ENCODE measurements around the gene RRP36.
"Not testable (repeated sequence)": the region's sequence is repeated elsewhere in the genome, so short reads cannot be mapped to it uniquely, and the experiment has no call there.

The RRP36 gene

GRCh38 chr6:43040542-43041257, 19.3 kb downstream of the RRP36 start:
- no peak for DNase-seq

- not testable (repeated sequence) for DNase-seq
These were observed 20.1 kb downstream of the RRP36 start for GRCh38 chr6:43041475-43041874.

DNA sequence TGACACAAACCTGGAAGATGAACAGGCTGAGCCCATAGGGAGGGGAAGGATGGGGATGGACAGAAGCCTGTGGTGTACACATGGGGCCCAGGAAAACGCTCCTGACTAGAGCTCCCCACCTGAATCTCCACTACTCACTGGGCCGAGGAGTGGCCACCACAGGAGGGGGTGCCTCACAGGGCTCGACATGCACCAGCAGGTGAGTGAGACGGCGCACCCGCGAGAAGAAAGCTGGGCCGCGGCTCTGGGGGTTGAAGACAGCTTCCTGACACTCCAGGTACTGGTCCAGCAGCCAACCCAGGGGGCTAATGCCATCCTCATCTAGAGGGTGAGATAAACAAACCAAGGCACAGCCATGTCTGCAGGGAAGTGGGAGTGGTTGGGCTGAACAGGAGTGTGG, 21.9 kb downstream of the RRP36 start:
- no peak for DNase-seq

- no peak for DNase-seq
These were observed 24.0 kb downstream of the RRP36 start for GRCh38 chr6:43045371-43045930.

- no peak for DNase-seq
These were observed 26.6 kb downstream of the RRP36 start for GRCh38 chr6:43047998-43048397.

- no peak for DNase-seq
These were observed 29.6 kb downstream of the RRP36 start for GRCh38 chr6:43050981-43051380.

GRCh38 chr6:43052225-43052841, 30.9 kb downstream of the RRP36 start:
- no peak for DNase-seq

- peak in 1 of 2 experiments; percentile 17 for DNase-seq
These were observed 31.6 kb downstream of the RRP36 start for GRCh38 chr6:43052842-43053544.

- peak; percentile 90 to 95 for DNase-seq
These were observed 32.3 kb downstream of the RRP36 start, which contains the start of gene CUL7 for GRCh38 chr6:43053545-43054205. Gene CUL7, minus strand, starts transcription at chr6:43053851. Its CDS starts 1,063 bp downstream, at chr6:43052788.

DNA sequence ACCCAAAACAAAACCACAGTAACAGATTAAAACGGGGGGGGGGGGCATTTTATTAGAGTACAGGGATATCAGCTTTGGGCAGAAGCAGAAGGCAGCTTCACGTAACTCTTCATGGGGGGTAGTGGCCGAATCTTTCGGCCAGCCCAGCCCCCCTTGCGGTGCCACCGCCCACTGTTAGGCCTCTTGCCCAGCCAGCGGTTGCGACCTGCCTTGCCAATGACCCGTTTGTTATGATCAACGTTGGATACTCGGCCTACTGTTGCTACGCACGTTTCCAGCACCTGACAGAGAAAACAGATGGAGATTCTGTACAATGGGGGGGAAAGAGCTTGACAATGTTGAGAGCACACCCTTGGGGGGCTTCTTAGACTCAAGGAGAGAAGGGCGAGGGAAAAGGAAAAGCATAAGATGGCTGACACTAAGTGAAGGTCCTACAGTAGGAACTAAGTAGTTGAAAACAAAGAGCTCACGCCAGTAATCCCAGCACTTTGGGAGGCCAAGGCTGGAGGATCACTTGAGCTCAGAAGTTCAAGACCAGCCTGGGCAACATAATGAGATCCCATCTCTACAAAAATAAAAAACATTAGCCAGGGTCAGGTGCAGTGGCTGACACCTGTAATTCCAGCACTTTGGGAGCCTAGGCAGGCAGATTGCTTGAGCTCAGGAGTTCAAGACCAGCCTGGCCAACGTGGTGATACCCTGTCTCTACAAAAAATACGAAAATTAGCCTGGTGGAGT, 33.0 kb downstream of the RRP36 start:
- DNase-seq = no peak

DNA sequence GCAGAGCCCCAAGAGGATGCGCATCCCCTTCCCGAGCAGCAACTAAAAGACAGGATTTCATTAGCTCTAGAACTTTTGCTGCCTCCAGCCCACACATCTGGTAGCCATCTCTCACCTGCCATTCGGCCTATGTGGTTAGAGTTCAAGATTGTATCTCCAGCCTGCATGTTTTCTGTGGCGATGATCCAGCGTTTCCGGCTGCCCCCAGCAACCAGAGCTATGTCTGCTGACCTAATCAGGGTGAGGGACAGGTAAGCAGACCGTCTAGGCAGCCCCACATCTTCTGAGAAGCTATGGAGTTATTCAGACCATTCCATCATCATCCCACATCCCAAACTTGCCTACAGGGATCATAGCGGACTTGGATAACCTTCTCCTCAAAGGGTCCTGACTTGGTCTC, 34.5 kb downstream of the RRP36 start:
- no peak for DNase-seq

DNA sequence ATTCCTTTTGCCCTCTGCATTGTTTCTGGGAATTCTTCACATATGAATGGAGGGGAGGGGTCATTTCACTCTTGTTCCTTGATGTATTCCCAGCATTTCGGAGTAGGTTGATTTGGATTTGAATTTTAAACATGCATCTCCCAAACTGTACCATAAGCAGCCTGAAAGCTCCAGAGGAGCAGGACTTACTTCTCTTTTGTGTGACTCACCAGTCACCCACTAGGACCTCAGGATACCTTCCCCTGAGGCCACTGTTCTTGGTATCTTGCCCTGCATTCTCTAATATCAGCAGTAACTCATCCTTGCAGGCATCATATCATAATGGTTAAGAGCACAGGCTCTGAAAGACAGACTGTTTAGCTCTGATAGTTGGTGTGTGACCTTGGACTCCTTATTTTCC, 37.1 kb downstream of the RRP36 start:
- no peak for DNase-seq

- peak; percentile 99 for DNase-seq
These were observed 38.0 kb downstream of the RRP36 start, which contains the start of the genes KLC4 and MRPL2 for GRCh38 chr6:43059168-43060033. Gene KLC4, plus strand, starts transcription at chr6:43059631. Its CDS starts 1,705 bp downstream, at chr6:43061336. Gene MRPL2, minus strand, starts transcription at chr6:43059434. Its CDS starts 53 bp downstream, at chr6:43059381.

GRCh38 chr6:43060034-43060754, 38.8 kb downstream of the RRP36 start:
- no peak for DNase-seq

GRCh38 chr6:43060755-43061633, 39.6 kb downstream of the RRP36 start:
- DNase-seq = no peak

- DNase-seq = no peak
These were observed 40.4 kb downstream of the RRP36 start for GRCh38 chr6:43061861-43062260.

DNA sequence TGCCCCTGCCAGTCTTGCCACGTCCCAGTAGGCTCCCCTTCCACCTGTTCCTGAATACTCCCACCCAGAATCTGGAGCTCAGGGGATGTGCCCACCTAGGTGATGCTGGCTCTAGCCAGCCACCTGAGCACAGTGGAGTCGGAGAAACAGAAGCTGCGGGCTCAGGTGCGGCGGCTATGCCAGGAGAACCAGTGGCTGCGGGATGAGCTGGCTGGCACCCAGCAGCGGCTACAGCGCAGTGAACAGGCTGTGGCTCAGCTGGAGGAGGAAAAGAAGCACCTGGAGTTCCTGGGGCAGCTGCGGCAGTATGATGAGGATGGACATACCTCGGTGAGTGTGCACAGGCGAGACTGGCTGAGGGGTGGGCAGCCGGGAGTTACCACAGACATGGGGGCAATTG, 41.4 kb downstream of the RRP36 start:
- DNase-seq = no peak

- peak; percentile 74 to 76 for DNase-seq
These were observed 48.7 kb downstream of the RRP36 start for GRCh38 chr6:43070028-43070632.

Data from AML-193 (cell line).